Hematopoietic multipotent progenitor cell treated with erythropoietin and hydrocortisone succinate and interleukin-3 and kit ligand, for 4 days (in vitro differentiated cells): ENCODE results near the gene ZNF644.
A peak's percentile ranks its signal among the peaks of the same experiment; 100 is the strongest.

Experiments used
- DNase-seq: peaks from one replicate; pipeline ENCODE4 v3.0.0-alpha.2; 2015

Gene ZNF644

GRCh38 chr1:91020967-91021685, 709 bp downstream of the ZNF644 start:
- peak; percentile 90 for DNase-seq

DNA sequence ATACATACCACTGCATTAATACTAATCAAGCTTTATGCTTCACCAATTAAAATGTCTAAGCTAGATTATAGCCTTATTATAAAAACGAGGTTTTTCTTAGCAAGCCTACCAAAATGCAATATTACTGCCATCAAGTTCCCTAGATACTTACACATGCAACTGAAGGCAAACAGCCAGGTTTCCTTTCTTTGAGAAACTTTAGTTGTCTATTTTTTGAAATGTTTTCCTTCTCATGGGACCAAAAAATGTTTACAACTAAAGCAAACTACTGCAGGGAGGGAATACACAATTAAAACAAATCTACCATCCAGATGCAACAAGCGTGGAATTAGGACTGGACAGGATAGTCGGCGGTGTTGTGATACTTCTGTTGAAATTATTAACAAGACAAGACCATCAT, 1.3 kb downstream of the ZNF644 start:
- no peak for DNase-seq

GRCh38 chr1:91018006-91018405, 3.8 kb downstream of the ZNF644 start:
- DNase-seq, result peak; percentile 65

- no peak for DNase-seq
Observed at GRCh38 chr1:91015794-91016550, 5.9 kb downstream of the ZNF644 start.

- DNase-seq, result no peak
Observed at GRCh38 chr1:91015358-91015780, 6.5 kb downstream of the ZNF644 start.

DNA sequence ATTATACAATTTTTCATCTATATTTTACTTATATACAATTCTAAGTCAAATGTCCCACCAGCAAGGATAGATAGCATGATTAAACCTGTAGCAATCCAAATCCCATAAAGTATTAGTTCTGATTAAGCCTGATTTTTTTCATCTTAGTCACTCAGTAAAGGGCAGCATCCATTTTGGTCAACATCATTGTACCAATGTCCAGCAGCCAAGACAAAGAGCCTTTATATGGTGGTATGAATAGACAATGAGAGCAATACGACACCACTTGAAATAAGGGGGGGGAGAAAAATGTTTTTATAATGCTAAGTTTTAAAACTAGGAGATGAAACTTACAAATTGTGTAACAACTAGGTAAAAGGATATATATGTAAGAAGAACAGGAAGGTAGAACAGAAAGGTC, 7.4 kb downstream of the ZNF644 start:
- DNase-seq, result no peak

DNA sequence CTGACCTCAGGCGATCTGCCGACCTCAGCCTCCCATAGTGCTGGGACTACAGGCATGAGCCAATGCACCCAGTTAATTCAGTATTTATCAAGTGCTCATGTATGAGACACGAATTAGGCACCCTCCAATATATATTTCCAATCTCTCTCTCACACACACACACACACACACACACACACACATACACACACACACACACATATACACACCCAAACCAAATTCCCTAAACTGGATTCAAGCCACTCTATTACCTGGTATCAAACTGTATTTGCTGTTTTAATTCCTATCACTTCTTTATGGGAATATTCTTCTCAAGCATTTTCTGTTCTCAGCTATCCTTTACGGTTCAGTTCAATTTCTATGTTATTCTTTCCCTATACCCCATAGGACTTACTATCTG, 8.5 kb downstream of the ZNF644 start:
- no peak for DNase-seq

DNA sequence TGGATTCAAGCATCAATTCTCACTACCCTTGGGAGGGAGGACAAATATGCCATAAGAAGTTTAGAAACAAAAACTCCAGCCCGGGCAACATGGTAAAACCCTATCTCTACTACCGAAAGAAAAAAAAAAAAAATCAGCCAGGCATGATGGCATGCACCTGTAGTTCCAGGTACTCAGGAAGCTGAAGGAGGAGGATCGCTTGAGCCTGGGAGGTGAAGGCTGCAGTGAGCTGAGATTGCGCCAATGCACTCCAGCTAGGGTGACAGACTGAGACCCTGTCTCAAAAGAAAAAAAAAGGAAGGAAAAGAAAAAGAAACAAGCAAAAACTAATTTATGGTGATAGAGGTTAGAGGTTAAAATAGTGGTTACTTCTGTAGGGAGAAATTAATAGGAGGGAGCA, 9.6 kb downstream of the ZNF644 start:
- DNase-seq, result no peak

GRCh38 chr1:91011726-91012125, 10.1 kb downstream of the ZNF644 start:
- DNase-seq, result peak; percentile 36

DNA sequence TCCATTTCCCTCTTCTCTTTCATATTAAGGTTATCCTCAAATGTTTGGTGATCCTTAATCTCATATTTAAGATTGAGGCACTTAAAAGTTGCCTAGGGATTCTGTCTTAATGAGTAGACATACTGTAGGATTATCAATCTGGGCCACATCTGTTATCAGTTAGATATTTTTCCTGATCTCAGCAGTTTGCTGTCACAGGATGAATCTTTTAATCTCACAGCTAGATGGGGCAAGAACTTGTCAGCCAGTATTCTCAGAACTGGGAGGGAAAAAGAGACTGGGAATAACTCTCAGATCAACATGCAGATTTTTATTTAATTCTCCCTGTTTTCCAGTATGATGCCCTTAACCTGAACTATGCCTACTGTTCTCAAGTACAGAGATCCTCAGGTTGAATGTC, 14.0 kb downstream of the ZNF644 start:
- no peak for DNase-seq

GRCh38 chr1:91007092-91007491, 14.7 kb downstream of the ZNF644 start:
- no peak for DNase-seq

DNA sequence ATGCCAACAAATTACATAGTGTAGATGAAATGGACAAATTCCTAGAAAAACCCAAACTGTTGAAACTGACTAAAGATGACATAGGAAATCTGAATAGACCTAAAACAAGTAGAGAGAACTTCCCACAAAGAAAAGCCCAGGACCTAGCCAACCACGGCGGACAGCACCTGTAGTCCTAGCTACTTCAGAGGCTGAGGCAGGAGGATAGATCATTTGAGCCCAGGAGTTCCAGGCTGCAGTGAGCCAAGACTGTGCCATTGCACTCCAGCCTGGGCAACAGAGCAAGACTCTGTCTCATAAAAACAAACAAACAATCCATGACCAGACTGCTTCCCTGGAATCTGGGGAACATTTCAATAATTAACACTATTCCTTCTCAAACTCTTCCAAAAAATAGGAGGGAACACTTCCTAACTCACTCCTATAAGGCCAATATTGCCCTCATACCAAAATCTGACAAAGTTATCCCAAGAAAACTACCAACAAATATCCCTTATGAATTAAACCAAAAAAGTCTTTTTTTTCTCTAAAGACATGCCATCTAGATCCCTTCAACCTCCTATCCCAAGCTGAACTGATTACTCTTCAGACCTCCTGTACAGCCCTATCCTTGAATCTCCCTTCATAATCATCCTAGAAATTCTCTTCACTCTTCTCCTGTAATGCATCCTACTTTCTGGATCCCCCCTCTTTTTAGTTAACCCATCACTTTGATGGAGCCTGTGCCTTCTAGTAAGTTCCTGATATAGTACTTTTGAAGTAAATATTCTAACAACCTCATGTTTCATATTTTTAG, 15.5 kb downstream of the ZNF644 start:
- no peak for DNase-seq

- no peak for DNase-seq
Observed at GRCh38 chr1:91005285-91005684, 16.6 kb downstream of the ZNF644 start.

DNA sequence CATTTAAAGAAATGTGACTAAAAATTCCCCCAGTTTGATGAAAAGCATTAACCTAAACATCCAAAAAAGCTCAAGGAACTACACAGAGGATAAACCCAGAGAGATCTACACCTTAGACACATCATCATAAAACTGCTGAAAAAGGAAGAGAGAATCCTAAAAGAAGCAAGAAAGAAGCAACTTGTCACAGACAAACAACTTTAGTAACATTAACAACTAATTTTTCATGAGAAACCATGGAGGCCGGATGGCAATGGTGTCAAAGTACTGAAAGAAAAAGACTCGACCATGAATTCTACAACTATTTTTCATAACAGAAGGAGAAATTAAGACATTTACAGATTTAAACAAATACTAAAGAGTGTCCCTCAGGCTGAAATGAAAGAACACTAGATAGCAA, 17.7 kb downstream of the ZNF644 start:
- DNase-seq, result no peak

GRCh38 chr1:90996742-90997413, 25.0 kb downstream of the ZNF644 start:
- DNase-seq, result no peak

- no peak for DNase-seq
Observed at GRCh38 chr1:90995311-90995894, 26.4 kb downstream of the ZNF644 start.

- DNase-seq, result no peak
Observed at GRCh38 chr1:90994461-90994860, 27.4 kb downstream of the ZNF644 start.

DNA sequence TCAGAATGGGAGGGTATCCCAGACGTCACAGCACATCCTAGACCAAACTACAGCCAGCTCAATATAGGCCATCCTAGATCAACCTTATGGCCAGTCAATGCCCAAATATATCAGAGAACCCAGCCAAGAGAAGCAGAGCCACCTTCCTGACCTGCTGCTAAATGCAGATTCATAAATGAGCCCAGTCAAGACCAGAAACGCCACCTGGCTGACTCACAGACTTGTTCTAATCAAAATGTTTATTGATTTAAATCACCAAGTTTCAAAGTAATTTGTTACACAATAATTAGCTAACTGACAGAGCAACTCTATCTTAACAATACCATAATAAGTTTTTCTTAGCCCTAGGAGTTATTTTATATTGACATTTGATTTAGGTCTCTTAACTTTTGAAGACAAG, 28.6 kb downstream of the ZNF644 start:
- no peak for DNase-seq

- DNase-seq, result no peak
Observed at GRCh38 chr1:90990779-90991178, 31.1 kb downstream of the ZNF644 start.

GRCh38 chr1:90989990-90990389, 31.8 kb downstream of the ZNF644 start:
- DNase-seq, result no peak

- DNase-seq, result no peak
Observed at GRCh38 chr1:90989302-90989701, 32.5 kb downstream of the ZNF644 start.

DNA sequence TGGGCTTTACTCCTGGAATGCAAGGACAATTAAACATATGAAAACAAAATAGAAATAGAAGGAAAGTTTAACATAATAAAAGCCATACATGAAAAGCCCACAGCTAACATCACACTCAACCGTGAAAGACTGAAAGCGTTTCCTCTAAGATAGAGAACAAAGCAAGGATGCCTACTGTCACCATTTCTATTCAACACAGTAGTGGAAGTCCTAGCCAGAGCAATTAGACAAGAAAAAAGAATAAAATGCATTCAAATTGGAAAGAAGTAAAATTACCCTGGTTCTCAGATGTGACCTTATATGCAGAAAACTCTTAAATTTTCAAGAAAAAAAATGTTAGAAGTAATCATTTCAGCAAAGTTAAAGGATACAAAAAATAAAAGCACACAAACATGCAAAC, 34.0 kb downstream of the ZNF644 start:
- DNase-seq, result no peak

GRCh38 chr1:90986953-90987352, 34.9 kb downstream of the ZNF644 start:
- DNase-seq, result peak; percentile 63
